Measurements from ENCODE around the gene SP3.
A peak's percentile ranks its signal among the peaks of the same experiment; 100 is the strongest.

Gene SP3

GRCh38 chr2:173965372-173966025 lies at the start of gene SP3:
Gene SP3, minus strand, starts transcription at chr2:173965373. Its CDS starts 202 bp downstream, at chr2:173965171.
- DNase-seq = peak; percentile 96

DNA sequence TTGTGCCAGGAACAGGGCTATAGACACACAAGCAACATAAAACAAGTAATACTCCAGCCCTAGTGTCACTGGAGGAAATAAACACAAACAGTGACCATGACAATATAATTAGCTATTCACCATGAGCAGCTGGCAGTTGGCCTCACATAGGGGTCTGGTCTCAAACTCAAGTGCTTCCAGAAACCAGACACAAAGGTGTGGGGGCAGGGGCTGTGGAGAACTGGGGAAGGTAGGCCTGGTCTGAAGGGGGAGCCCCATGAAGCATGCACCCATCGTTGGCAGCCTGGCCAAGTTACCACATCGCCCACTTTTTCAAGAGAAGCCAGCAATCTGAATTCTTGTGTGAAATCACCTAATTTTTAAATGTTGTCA lies 49.5 kb upstream of the SP3 start:
- no peak for DNase-seq

- no peak for DNase-seq
These were observed 49.0 kb upstream of the SP3 start for GRCh38 chr2:174014011-174014698.

DNA sequence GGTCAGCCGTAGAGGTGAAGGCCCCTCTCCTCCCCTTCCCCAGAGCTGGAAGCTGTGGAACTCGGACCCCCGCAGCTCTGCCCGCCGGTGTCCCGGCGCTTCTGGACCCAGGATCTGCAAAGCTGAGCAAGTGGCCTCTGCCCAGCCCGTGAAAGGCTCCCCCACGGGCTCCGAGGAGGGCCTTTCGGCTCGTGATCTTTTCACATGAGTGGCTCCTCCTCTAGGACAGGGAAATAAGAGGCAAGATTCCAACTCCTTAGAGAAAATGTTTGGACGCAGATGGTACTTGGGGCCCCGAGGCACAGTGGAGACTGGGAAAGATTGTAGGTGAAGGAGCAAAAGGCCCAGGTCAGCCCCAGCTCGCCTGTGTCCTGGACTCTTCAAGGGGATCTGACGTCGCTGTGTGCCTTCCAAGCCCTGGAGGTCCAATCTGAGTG lies 48.2 kb upstream of the SP3 start:
- no peak for DNase-seq

GRCh38 chr2:174012347-174013314 lies 47.5 kb upstream of the SP3 start:
- peak; percentile 22 for DNase-seq

- no peak for DNase-seq
These were observed 46.6 kb upstream of the SP3 start for GRCh38 chr2:174011796-174012195.

GRCh38 chr2:174011173-174011572 lies 46.0 kb upstream of the SP3 start:
- no peak for DNase-seq

DNA sequence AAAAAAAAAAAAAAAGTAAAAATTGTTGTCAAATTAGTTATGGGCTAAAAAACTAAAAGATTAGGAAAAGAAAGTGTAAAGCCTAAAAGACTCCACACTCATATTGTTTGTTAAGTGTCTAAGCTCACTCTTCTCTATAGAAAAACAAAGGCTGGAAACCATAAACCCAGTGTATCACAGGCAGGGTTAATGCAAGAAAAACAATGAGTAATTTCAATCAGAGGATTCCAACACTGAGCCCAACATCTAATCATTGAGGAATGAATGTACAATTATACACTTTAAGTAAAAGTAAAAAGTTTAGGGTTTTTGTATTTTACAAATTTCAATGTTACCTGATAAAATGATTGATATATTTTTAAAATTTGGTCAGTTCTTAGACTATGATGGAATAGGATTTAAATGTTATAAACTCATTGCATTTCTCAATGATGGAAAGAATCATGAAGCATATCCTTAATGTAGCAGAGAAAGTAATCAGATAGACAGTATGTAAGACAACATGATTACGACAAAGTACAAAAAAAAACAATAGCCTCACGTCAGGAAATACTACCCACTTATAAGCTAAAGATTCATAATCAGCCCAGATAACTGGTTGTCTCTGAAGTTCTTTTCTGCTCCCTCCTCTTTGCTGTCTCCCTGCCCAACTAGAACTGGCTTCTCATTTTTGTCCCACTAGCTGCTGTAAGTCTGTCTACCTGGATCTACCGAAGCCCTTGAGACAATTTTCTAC lies 44.5 kb upstream of the SP3 start:
- DNase-seq = no peak

- DNase-seq = no peak
These were observed 43.5 kb upstream of the SP3 start for GRCh38 chr2:174008720-174009119.

DNA sequence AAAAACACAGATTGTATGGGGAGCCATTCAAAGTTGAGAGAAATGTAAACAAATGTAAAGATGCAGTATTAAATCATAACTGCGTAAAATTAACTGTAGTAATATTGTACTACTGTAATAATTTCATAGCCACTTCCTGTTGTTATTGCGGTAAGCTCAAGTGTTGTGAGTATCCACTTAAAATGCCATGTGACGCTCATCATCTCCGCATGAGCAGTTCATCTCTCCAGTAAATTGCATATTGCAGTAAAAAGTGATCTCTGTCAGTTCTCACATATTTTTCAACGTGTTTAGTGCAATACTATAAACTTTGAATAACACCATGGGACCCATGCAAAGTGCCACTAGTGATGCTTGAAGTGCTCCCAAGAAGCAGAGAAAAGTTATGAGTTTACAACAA lies 41.8 kb upstream of the SP3 start:
- no peak for DNase-seq

DNA sequence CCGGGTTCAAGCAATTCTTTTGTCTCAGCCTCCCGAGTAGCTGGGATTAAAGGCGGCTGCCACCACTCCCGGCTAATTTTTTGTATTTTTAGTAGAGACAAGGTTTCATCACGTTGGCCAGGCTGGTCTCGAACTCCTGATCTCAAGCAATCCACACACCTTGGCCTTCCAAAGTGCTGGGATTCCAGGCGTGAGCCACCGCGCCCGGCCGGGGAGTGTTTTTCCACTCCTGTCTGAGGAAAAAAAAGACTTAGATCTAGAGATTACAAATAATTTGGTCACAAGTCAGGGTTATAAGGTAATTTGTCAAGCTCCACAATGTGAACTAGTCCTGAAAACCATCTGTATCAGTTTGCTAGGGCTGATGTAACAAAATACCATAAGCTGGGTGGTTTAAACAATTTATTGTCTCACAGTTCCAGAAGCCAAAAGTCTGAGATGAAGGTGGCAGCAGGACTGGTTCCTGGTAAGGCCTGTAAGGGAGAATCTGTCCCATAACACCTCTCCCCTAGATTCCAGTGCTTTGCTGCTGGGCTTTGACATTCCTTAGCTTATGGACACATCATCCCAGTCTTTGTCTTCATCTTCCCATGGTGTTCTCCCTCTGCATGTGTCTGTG lies 40.7 kb upstream of the SP3 start:
- DNase-seq = no peak

DNA sequence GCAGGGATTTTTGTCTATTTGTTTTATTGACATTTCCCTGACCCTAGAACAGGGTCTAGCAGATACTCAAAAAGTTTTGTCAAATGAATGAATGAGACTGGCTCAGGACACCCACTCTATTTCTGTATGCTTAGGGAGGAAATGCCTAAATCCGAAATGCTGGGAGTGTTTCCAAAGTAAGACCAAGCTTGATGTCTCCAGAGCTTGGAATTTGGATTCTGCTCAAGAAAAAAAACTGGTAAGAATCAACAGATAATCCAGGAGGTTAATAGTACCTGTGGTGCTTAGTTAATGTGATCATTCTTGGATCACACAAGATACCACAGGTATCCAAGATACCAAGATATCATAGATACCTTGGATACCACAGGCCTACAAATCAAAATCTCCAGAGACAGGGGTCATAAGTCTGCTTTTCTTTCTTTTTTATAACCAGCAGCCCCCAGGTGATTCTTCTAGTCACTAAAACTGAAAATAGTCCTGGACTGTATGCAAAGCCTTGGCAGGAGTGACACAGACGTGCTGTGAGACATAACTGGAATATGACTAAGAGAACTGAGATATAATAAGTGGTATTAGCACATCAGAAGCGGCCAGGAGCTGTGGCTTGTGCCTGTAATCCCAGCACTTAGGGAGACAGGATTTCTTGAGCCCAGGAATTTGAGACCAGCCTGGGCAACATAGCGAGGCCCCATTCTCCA lies 39.9 kb upstream of the SP3 start:
- DNase-seq = no peak

DNA sequence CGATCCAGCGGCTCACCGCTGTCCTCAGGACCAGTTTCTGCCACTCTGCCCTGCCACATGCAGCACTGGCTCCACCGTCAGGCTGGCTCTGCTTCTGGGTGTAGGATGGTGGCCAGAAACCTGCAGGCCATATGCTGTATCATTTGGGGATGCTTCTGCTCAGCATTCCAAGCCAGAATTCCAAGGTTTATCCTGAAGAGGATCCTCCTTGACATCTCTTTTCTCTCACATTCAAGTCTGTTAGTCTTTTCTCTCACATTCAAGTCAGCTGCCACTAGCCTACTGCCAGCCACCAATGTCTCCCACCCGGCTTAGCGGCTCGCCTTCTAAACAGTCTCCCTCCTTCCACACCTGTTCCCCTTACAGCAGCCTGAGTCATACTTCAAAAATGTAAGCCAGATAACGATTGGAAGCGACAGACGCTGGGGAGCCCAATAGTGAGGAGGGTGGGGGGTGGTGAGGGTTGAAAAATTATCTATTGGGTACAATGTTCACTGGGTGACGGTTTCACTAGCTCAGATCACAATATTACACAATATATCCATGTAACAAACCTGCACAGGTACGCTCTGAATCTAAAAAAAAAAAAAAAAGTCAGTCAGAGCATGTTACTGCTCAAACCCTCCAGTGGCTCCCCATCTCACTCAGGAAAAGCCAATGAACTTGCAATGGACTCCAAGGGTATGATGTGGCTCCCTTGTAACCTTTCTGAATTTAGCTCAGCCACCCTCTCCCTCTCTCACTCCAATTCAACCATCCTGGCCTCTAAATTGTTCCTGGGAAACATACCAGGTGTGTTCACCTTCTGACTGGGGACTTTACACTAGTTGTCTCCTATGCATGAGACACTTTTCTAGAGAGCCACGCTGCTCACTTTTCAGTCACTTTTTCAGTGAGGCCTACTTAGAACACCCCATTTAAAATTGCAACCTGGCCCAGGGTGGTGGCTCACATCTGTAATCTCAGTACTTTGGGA lies 38.8 kb upstream of the SP3 start:
- DNase-seq = no peak

DNA sequence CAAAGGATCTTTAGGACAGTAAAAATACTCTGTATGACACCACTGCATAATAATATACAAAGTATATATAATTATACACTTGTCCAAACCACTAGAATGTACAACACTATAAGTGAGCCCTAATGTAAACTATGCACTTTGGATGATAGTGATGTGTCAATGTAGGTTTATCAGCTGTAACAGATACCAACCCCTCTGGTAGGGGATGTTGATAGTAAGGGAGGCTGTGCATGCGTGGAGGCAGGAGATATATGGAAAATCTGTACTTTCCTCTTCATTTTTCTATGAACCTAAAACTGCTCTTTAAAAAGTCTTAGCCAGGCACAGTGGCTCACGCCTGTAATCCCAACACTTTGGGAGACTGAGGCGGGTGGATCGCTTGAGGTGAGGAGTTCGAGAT lies 37.5 kb upstream of the SP3 start:
- no peak for DNase-seq

DNA sequence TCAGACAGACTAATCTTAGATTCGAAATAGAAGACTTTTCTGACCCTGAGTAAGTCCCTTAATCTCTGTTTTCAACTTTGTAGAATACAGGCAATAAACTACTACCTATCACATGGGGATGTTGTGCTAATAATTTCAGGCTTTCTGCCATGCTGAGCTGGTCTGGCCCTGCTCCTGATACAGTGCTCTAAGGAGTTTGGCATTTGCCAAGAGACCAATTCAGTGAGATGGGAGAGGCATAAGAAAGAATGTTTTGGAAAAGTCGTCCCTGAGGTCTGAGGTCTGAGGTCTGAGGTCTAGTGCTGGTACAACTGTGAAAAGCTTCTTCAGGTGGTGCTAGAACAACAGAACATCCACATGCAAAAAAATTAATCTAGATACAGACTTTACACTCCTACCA lies 35.9 kb upstream of the SP3 start:
- no peak for DNase-seq

GRCh38 chr2:173999724-174000123 lies 34.6 kb upstream of the SP3 start:
- no peak for DNase-seq

GRCh38 chr2:173999272-173999671 lies 34.1 kb upstream of the SP3 start:
- DNase-seq = no peak

GRCh38 chr2:173998386-173998785 lies 33.2 kb upstream of the SP3 start:
- no peak for DNase-seq

GRCh38 chr2:173997753-173998152 lies 32.6 kb upstream of the SP3 start:
- DNase-seq = no peak

DNA sequence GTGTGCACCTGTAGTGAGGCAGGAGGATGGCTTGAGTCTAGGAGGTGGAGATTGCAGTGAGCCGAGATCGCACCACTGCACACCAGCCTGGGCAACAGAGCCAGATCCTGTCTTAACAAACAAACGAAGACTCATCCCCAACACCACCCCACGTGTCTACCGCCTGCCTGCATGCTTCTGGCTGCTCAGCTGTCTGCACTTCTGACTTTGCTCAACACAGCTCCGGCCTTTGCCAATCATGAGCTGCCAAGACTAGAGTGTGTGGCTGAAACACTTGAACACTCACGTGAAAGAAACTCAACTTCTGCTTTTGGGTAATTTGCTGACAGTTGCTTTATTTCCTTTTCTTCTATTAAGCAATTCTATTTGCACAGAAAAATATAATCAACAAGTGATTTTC lies 32.1 kb upstream of the SP3 start:
- DNase-seq = no peak

DNA sequence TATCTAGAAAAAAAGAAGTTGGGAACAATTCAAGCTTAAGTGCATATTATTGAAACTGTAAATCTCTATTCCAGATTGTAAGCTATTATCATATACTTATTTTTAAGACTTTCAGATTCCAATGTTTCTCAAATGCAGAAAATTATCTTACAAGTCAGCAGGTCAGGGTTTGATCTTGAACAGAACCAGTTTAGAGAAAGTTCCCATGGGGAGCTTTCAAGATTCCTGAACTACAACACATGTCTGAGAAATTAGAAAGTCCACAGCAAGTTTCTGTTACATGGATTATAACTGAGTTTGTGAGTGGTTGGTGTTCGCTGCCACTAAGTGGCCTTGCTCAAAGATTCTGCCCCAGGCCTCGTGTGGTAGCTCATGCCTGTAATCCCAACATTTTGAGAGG lies 31.6 kb upstream of the SP3 start:
- no peak for DNase-seq

Measured in activated naive CD4-positive, alpha-beta T cell treated with anti-CD3 and anti-CD28 coated beads, Interleukin-2, amount 50 U/mL, for 16 hours (primary cell).